SK-N-SH treated with all-trans-retinoic acid at 6 μM for 48 hours (cell line): Measurements from ENCODE around the gene PGC.

Experiments
- ATAC-seq: fragments of 200-7000 bp; cut with Tn5 transposase; 3 replicates; pipeline ENCODE4 v1.9.1; 2020; ENCODE audit warnings: mild to moderate bottlenecking, moderate library complexity
- ARNTL ChIP-seq: fragments of 450-650 bp; formaldehyde crosslinking; IDR thresholded peaks from 2 replicates; pipeline ENCODE4 v1.5.0; 2020; ENCODE audit warnings: low read depth, mild to moderate bottlenecking, moderate library complexity, borderline replicate concordance
- BACH2 ChIP-seq: fragments of 250-450 bp; sonication (Bioruptor Pico); IDR thresholded peaks from 2 replicates; pipeline ENCODE4 v1.9.0; 2021; ENCODE audit warnings: mild to moderate bottlenecking, borderline replicate concordance
- CREB5 ChIP-seq: fragments of 250-450 bp; sonication (Bioruptor Pico); IDR thresholded peaks from 2 replicates; pipeline ENCODE4 v1.5.1; 2020; ENCODE audit warnings: low read depth, mild to moderate bottlenecking, moderate library complexity
- CSDC2 ChIP-seq: fragments of 250-450 bp; sonication (Bioruptor Pico); IDR thresholded peaks from 2 replicates; pipeline ENCODE4 v1.5.0; 2020; ENCODE audit warnings: mild to moderate bottlenecking, moderate library complexity
- ESRRG ChIP-seq: fragments of 250-450 bp; sonication (Bioruptor Pico); IDR thresholded peaks from 2 replicates; pipeline ENCODE4 v1.6.1; 2021; ENCODE audit warnings: mild to moderate bottlenecking
- GLIS3 ChIP-seq: fragments of 250-450 bp; sonication (Bioruptor Pico); IDR thresholded peaks from 2 replicates; pipeline ENCODE4 v1.5.0; 2020; ENCODE audit warnings: mild to moderate bottlenecking, moderate library complexity
- ISL1 ChIP-seq: fragments of 250-450 bp; sonication (Bioruptor Pico); IDR thresholded peaks from 2 replicates; pipeline ENCODE4 v2.1.2; 2022; ENCODE audit warnings: mild to moderate bottlenecking, moderate library complexity
- OSR1 ChIP-seq: fragments of 250-450 bp; sonication (Bioruptor Pico); IDR thresholded peaks from 2 replicates; pipeline ENCODE4 v1.8.0; 2022; ENCODE audit warnings: moderate library complexity, mild to moderate bottlenecking, inconsistent platforms
- PATZ1 ChIP-seq: fragments of 250-450 bp; sonication (Bioruptor Pico); IDR thresholded peaks from 2 replicates; pipeline ENCODE4 v1.8.0; 2020; ENCODE audit warnings: mild to moderate bottlenecking, moderate library complexity, borderline replicate concordance
- POU6F1 ChIP-seq: fragments of 250-450 bp; sonication (Bioruptor Pico); IDR thresholded peaks from 2 replicates; pipeline ENCODE4 v1.8.0; 2021; ENCODE audit warnings: low read depth, mild to moderate bottlenecking, moderate library complexity, borderline replicate concordance
- PPARA ChIP-seq: fragments of 250-450 bp; sonication (Bioruptor Pico); IDR thresholded peaks from 2 replicates; pipeline ENCODE4 v1.5.0; 2020; ENCODE audit warnings: mild to moderate bottlenecking, borderline replicate concordance
- RARB ChIP-seq: fragments of 250-450 bp; sonication (Bioruptor Pico); IDR thresholded peaks from 2 replicates; pipeline ENCODE4 v1.8.0; 2021; ENCODE audit warnings: mild to moderate bottlenecking, moderate library complexity
- SNAI2 ChIP-seq: fragments of 250-450 bp; sonication (Bioruptor Pico); IDR thresholded peaks from 2 replicates; pipeline ENCODE4 v1.5.0; 2020; ENCODE audit warnings: mild to moderate bottlenecking, moderate library complexity
- TCF4 ChIP-seq: fragments of 250-450 bp; sonication (Bioruptor Pico); IDR thresholded peaks from 2 replicates; pipeline ENCODE4 v1.8.0; 2021; ENCODE audit warnings: mild to moderate bottlenecking, moderate library complexity, borderline replicate concordance
- TOX ChIP-seq: fragments of 250-450 bp; sonication (Bioruptor Pico); IDR thresholded peaks from 2 replicates; pipeline ENCODE4 v1.8.0; 2021; ENCODE audit warnings: mild to moderate bottlenecking, moderate library complexity, borderline replicate concordance
- TSHZ2 ChIP-seq: fragments of 250-450 bp; sonication (Bioruptor Pico); IDR thresholded peaks from 2 replicates; pipeline ENCODE4 v1.5.0; 2020; ENCODE audit warnings: mild to moderate bottlenecking, moderate library complexity
- ZC3H10 ChIP-seq: fragments of 250-450 bp; sonication (Bioruptor Pico); IDR thresholded peaks from 2 replicates; pipeline ENCODE4 v1.5.1; 2021; ENCODE audit warnings: mild to moderate bottlenecking, moderate library complexity
- ZFP3 ChIP-seq: fragments of 250-450 bp; sonication (Bioruptor Pico); IDR thresholded peaks from 2 replicates; pipeline ENCODE4 v1.5.0; 2020; ENCODE audit warnings: mild to moderate bottlenecking, moderate library complexity
- ZFP30 ChIP-seq: fragments of 450-650 bp; formaldehyde crosslinking; IDR thresholded peaks from 2 replicates; pipeline ENCODE4 v1.5.0; 2022; ENCODE audit warnings: mild to moderate bottlenecking, moderate library complexity
- ZNF565 ChIP-seq: fragments of 450-650 bp; formaldehyde crosslinking; conservative IDR thresholded peaks from 2 replicates; pipeline ENCODE4 v1.5.0; 2020; ENCODE audit warnings: low read depth, mild to moderate bottlenecking, moderate library complexity
- ZNF70 ChIP-seq: fragments of 450-650 bp; formaldehyde crosslinking; IDR thresholded peaks from 2 replicates; pipeline ENCODE4 v1.5.0; 2020; ENCODE audit warnings: mild to moderate bottlenecking, moderate library complexity
- ZNF8 ChIP-seq: fragments of 450-650 bp; formaldehyde crosslinking; IDR thresholded peaks from 2 replicates; pipeline ENCODE4 v1.5.0; 2020; ENCODE audit warnings: mild to moderate bottlenecking, moderate library complexity

The PGC gene

GRCh38 chr6:41732591-41733359, 14.4 kb downstream of the PGC start:
- TF ChIP-seq OSR1 (CRISPR knock-in tag) (no peak), TOX (CRISPR knock-in tag) (no peak), PPARA (CRISPR knock-in tag) (no peak), ZFP3 (no peak), ZNF8 (CRISPR knock-in tag) (no peak), CREB5 (CRISPR knock-in tag) (no peak), BACH2 (CRISPR knock-in tag) (no peak), POU6F1 (CRISPR knock-in tag) (no peak), GLIS3 (CRISPR knock-in tag) (no peak), PATZ1 (CRISPR knock-in tag) (no peak), ESRRG (CRISPR knock-in tag) (no peak), SNAI2 (CRISPR knock-in tag) (no peak)
- ATAC-seq: no peak

GRCh38 chr6:41732149-41732548, 15.0 kb downstream of the PGC start:
- TF ChIP-seq ZNF8 (CRISPR knock-in tag) (no peak), ZFP3 (no peak), PATZ1 (CRISPR knock-in tag) (no peak), ZNF565 (CRISPR knock-in tag) (no peak), ZC3H10 (CRISPR knock-in tag) (no peak), BACH2 (CRISPR knock-in tag) (no peak), RARB (CRISPR knock-in tag) (no peak), ZNF70 (CRISPR knock-in tag) (no peak), ZFP30 (CRISPR knock-in tag) (no peak), CSDC2 (CRISPR knock-in tag) (no peak), ISL1 (no peak), PPARA (CRISPR knock-in tag) (no peak), ESRRG (CRISPR knock-in tag) (no peak), TCF4 (CRISPR knock-in tag) (no peak), ARNTL (CRISPR knock-in tag) (no peak), SNAI2 (CRISPR knock-in tag) (no peak), CREB5 (CRISPR knock-in tag) (no peak), TSHZ2 (CRISPR knock-in tag) (no peak), POU6F1 (CRISPR knock-in tag) (no peak), TOX (CRISPR knock-in tag) (no peak)
- ATAC-seq: no peak
